ENCODE measurements around the gene FSTL4.

DNA sequence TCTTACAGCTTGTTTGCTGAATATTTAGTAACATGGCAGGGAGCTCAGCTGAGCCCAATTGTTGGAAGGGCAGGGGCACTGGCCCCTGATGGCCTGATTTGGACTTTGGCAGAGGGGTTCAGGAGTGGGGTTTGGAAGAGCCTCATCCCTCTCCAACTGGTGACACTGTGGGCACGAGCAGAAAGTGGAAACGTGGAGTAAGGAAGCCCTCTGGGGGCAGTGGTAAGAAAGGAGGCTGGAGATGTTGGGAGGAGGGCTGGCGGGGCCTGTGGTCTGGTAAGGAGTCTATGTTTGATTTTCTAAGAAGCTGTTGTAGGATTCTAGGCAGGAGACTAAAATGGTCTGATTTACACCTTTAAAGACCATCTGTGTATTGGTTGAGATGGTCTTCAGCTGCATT lies 351.6 kb downstream of the FSTL4 start:
- TF ChIP-seq, protein P1, sequence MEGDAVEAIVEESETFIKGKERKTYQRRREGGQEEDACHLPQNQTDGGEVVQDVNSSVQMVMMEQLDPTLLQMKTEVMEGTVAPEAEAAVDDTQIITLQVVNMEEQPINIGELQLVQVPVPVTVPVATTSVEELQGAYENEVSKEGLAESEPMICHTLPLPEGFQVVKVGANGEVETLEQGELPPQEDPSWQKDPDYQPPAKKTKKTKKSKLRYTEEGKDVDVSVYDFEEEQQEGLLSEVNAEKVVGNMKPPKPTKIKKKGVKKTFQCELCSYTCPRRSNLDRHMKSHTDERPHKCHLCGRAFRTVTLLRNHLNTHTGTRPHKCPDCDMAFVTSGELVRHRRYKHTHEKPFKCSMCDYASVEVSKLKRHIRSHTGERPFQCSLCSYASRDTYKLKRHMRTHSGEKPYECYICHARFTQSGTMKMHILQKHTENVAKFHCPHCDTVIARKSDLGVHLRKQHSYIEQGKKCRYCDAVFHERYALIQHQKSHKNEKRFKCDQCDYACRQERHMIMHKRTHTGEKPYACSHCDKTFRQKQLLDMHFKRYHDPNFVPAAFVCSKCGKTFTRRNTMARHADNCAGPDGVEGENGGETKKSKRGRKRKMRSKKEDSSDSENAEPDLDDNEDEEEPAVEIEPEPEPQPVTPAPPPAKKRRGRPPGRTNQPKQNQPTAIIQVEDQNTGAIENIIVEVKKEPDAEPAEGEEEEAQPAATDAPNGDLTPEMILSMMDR (IDR thresholded peaks at IDR 0.05; ENCODE audit: low read length) = no peak
- TF ChIP-seq EZH2phosphoT487 (IDR thresholded peaks at IDR 0.05; ENCODE audit: low read length) = no peak
